ENCODE results near the gene SLC35A2.

The SLC35A2 gene

DNA sequence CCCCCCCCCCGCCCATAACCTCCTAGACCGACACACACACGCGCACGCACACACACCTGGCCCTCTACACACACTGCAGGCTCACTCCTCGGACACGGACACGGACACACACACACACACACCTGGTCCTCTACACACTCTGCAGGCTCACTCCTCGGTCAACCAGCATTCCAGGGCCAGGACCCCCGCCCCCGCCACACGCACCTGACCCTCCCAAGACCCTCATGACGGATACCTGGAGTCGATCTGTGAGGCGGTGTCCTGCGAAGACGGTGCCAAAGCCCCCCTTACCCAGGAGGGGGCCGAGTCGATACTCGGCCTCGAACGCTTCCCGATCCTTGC, 6.8 kb upstream of the SLC35A2 start:
- intact Hi-C loops (cut with DNase I; ENCODE audit: low total_unique reads), result no loop called here
- no peak for DNase-seq
- TF ChIP-seq, protein P1, sequence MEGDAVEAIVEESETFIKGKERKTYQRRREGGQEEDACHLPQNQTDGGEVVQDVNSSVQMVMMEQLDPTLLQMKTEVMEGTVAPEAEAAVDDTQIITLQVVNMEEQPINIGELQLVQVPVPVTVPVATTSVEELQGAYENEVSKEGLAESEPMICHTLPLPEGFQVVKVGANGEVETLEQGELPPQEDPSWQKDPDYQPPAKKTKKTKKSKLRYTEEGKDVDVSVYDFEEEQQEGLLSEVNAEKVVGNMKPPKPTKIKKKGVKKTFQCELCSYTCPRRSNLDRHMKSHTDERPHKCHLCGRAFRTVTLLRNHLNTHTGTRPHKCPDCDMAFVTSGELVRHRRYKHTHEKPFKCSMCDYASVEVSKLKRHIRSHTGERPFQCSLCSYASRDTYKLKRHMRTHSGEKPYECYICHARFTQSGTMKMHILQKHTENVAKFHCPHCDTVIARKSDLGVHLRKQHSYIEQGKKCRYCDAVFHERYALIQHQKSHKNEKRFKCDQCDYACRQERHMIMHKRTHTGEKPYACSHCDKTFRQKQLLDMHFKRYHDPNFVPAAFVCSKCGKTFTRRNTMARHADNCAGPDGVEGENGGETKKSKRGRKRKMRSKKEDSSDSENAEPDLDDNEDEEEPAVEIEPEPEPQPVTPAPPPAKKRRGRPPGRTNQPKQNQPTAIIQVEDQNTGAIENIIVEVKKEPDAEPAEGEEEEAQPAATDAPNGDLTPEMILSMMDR (IDR thresholded peaks at IDR 0.05), result no peak
- H3K27ac ChIP-seq, result peak overlapping the region; percentile 91 to 96
- H3K36me3 ChIP-seq, result peaks cover 0 to 24% (median 10%) of the 10 kb centered on the region in 3 donors
- H3K27me3 ChIP-seq, result no peaks in the 10 kb centered on the region
- peaks cover 0 to 26% (median 4%) of the 10 kb centered on the region in 4 donors for H3K4me1 ChIP-seq
- peak overlapping the region; percentile 67 to 74 for H3K4me3 ChIP-seq
- H3K9me3 ChIP-seq, result no peaks in the 10 kb centered on the region

DNA sequence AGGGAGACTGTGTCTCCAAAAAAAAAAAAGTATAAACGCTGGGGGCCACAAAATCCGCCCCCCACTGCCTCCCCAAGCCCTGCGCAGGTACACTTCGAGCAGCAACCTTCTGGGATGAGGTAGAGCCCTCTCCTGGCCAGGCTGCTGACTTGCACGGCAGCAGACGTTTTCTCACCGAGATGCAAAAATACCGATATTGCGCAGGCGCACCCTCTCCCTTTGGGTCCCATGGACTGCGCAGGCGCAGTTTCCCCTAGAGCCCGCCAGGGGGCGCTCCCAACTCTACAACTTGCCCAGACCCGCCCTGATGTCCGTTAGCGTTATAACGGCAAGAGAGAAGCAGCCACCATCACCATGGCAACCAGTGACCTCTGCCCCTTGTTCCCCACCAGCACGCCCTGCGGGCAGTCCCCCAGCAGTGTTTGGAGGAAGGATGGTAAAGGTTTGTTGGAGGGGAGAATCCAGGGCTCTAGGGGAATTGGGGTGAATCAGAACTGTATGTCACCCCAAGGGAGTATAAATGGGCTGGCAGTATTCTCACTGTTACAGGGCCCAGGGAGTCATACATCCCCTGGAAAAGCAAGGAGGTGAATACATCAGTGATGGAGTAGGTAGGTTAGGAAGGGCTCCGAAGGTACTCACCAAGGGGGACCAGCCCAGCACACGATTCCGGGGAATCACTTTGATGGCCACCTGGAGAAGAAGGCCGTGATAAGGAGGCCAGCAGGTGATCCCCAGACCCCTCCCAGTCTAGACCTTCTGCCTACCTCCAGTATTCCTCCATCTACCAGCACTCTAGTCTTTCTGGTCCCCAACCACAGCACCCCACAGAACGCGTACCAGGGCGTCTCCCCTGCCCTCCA, 5.9 kb upstream of the SLC35A2 start:
- Histone ChIP-seq H3K4me1 (peaks cover 0 to 27% (median 4%) of the 10 kb centered on the region in 4 donors), H3K36me3 (peaks cover 0 to 15% (median 6%) of the 10 kb centered on the region in 3 donors), H3K27me3 (no peaks in the 10 kb centered on the region), H3K27ac (peak overlapping the region; percentile 91 to 96), H3K9me3 (no peaks in the 10 kb centered on the region), H3K4me3 (peak overlapping the region; percentile 67 to 74)
- DNase-seq, result peak; percentile 90 to 94
- intact Hi-C loops (cut with DNase I; ENCODE audit: low total_unique reads), result no loop called here
- TF ChIP-seq, protein P1 (IDR thresholded peaks at IDR 0.05), result peak; percentile 89

DNA sequence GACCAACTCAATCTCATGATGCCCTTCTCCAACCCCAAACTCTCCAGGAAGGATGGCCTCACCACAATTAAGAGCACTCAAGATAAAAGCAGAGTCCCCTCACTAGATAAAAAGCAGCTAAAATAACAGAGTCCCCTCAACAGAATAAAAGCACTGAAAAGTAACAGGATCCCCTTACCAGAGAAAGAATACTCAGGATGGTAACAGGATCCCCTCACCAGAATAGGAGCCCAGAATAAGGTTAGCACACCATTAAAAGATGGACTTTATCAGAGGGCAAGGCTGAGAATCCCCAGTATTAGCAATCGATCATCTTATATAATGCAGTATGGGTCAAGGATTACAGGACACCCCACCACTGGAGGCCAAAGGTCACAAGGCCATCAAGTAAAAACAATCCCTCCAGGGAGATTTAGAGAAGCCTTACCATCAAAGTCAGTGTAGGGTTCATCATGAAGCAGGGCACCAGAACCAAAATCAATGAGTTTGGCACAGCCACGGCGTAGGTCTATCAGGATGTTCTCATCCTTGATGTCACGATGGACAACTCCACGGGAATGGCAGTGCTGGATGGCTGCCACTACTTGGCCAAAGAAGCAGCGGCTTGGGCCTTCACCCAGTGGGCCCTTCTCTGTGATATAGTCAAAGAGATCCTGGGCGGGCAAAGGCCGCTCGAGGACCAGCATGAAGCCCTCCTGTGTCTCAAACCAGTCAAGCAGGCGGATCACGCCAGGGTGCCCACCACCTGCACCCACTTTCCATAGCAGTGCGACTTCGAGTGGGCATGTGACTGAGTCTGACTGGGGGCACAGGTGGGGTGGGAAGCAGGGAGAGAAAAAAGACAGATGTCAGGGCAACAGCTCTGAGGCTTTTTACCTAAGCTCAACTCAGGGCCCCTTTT, 3.4 kb upstream of the SLC35A2 start:
- intact Hi-C loops (cut with DNase I; ENCODE audit: low total_unique reads), result no loop called here
- H3K9me3 ChIP-seq, result no peaks in the 10 kb centered on the region
- peaks cover 0 to 32% (median 13%) of the 10 kb centered on the region in 4 donors for H3K4me1 ChIP-seq
- no peak overlapping the region for H3K27ac ChIP-seq
- H3K36me3 ChIP-seq, result peaks cover 0 to 8% (median 0%) of the 10 kb centered on the region in 3 donors
- no peak overlapping the region for H3K4me3 ChIP-seq
- DNase-seq, result no peak
- H3K27me3 ChIP-seq, result no peaks in the 10 kb centered on the region
- TF ChIP-seq, protein P1 (IDR thresholded peaks at IDR 0.05), result no peak

DNA sequence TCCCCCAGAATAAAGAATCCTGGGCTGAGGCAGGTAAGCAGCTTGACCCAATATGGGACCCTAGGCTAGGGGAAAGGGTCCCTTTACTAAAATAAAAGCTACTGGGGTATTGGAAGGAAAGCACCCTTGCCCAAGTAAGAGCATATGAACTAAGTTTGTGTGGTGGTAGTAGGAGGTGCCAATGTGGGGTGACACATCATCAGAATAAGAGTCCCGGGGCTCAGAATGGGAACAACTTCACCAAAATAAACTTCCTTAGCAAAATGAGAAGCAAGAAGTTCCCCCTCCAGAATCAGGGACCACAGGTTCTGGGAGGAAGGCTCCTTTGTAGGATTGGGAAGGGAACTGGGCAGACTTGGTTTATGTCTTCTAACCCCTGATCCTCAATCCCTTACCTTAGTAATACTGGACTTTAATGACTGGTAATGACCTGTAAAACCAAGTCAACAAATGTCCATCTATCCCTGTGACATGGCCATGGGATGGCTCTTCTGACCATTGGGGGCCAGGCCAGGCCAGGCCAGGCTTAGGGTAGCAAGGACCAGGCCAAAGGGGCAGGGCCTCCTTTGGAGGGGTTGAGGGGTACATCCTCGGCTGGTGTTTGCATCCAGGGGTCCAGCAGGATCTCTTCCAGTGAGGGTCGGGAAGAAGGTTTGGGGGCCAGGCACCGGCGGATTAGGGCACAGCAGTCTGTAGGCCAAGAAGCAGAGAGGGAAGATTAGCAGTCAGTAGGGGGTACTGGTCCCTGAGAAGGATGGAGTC, 2.3 kb upstream of the SLC35A2 start:
- Histone ChIP-seq H3K36me3 (peaks cover 0 to 8% (median 0%) of the 10 kb centered on the region in 3 donors), H3K4me1 (peaks cover 0 to 27% (median 10%) of the 10 kb centered on the region in 4 donors), H3K27me3 (no peaks in the 10 kb centered on the region), H3K4me3 (no peak overlapping the region), H3K27ac (no peak overlapping the region), H3K9me3 (no peaks in the 10 kb centered on the region)
- intact Hi-C loops (cut with DNase I; ENCODE audit: low total_unique reads), result no loop called here
- DNase-seq, result no peak
- TF ChIP-seq, protein P1 (IDR thresholded peaks at IDR 0.05), result no peak

DNA sequence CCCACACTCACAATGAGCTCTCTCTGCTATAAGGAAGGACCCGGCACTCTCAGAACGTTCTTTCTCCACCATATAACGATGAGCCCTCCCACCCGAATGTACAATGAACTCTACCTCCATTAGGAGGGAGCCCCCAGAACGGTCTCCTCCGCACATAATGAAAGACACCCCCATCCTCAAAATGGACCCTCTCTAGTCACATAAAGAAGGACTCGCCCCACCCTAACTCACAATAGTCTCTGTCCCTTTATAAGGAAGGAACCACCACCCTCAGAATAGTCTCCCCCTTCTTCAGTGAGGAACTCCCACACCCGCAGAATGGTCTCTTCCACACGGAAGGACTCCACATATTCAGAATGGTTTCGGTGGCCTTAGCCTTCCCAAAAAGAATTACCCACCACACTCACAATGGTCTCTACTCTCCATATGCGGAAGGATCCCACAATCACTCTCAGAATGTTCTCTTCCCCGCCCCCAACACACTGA, 477 bp downstream of the SLC35A2 start:
- DNase-seq, result no peak
- peaks cover 0 to 30% (median 6%) of the 10 kb centered on the region in 3 donors for H3K36me3 ChIP-seq

More for the DNA sequence above, 477 bp downstream of the SLC35A2 start:
- peaks cover 0 to 12% (median 10%) of the 10 kb centered on the region in 4 donors for H3K4me1 ChIP-seq
- peak overlapping the region; percentile 69 to 76 for H3K4me3 ChIP-seq
- H3K9me3 ChIP-seq, result no peaks in the 10 kb centered on the region
- intact Hi-C loops (cut with DNase I; ENCODE audit: low total_unique reads), result no loop called here
- no peaks in the 10 kb centered on the region for H3K27me3 ChIP-seq
- H3K27ac ChIP-seq, result peak overlapping the region; percentile 77 to 79
- TF ChIP-seq, protein P1 (IDR thresholded peaks at IDR 0.05), result no peak

Measured in tibial artery (tissue), 4 donors.